ENCODE measurements around the gene IMPG1.

DNA sequence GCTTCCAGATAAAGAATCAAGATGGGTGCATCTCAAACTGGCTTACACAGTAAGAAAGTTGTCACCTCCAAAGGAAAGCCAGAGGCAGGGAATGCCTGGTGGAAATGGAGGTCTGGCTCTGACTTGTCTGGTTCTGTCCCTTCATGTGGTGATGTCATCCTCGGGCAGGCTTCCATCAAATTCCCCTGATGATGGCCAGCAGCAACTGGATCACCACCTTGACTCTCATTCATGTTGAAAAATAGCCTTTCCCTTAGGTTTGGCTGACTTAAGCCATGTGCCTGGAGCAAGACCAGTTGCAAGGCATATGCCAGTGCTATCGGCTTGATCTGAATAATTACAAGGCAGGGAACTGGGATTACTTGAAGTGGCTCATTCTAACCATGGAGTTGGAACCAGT, 28.8 kb downstream of the IMPG1 start:
- TF ChIP-seq, protein P1, sequence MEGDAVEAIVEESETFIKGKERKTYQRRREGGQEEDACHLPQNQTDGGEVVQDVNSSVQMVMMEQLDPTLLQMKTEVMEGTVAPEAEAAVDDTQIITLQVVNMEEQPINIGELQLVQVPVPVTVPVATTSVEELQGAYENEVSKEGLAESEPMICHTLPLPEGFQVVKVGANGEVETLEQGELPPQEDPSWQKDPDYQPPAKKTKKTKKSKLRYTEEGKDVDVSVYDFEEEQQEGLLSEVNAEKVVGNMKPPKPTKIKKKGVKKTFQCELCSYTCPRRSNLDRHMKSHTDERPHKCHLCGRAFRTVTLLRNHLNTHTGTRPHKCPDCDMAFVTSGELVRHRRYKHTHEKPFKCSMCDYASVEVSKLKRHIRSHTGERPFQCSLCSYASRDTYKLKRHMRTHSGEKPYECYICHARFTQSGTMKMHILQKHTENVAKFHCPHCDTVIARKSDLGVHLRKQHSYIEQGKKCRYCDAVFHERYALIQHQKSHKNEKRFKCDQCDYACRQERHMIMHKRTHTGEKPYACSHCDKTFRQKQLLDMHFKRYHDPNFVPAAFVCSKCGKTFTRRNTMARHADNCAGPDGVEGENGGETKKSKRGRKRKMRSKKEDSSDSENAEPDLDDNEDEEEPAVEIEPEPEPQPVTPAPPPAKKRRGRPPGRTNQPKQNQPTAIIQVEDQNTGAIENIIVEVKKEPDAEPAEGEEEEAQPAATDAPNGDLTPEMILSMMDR (IDR thresholded peaks at IDR 0.05): no peak
- no peak for TF ChIP-seq POLR2A (IDR thresholded peaks at IDR 0.05)
- TF ChIP-seq EP300 (IDR thresholded peaks at IDR 0.05): no peak
- no peak for TF ChIP-seq POLR2AphosphoS5 (IDR thresholded peaks at IDR 0.05)

All from upper lobe of left lung (tissue), 4 donors.